ENCODE results near the gene NAP1L1.

GRCh38 chr12:76103958-76104357 lies 19.5 kb upstream of the NAP1L1 start:
- no peak for TF ChIP-seq CTCF (IDR thresholded peaks at IDR 0.05; ENCODE audit: low read depth, low read length)
- no peak for TF ChIP-seq POLR2A (IDR thresholded peaks at IDR 0.05; ENCODE audit: extremely low read depth, insufficient read length)
- no peak for TF ChIP-seq MAX (IDR thresholded peaks at IDR 0.05; ENCODE audit: low read depth, low read length)
